ACC112 (cell line): Measurements from ENCODE around the gene TCEA3.
A peak's percentile ranks its signal among the peaks of the same experiment; 100 is the strongest.

ENCODE experiments used
- H2AFZ ChIP-seq: fragments of 200-600 bp; sonication (generic); one replicate; pipeline ENCODE4 v1.6.0; 2017; ENCODE audit warnings: antibody characterized with exemption, low read length; ENCODE audit not compliant: unreplicated experiment
- H3K27ac ChIP-seq: fragments of 200-600 bp; sonication (generic); 2 replicates; pipeline ENCODE4 v1.5.1; 2014; ENCODE audit warnings: low read depth, mild to moderate bottlenecking, antibody characterized with exemption, low read length, moderate library complexity
- H3K27me3 ChIP-seq: fragments of 200-600 bp; sonication (generic); 2 replicates; pipeline ENCODE4 v1.6.1; 2014; ENCODE audit warnings: mild to moderate bottlenecking, antibody characterized with exemption, low read length, moderate library complexity, mixed read lengths; ENCODE audit not compliant: insufficient read depth
- H3K36me3 ChIP-seq: fragments of 200-600 bp; sonication (generic); 2 replicates; pipeline ENCODE4 v1.6.1; 2016; ENCODE audit warnings: mild to moderate bottlenecking, antibody characterized with exemption, low read length, moderate library complexity, mixed read lengths; ENCODE audit not compliant: insufficient read depth
- H3K4me1 ChIP-seq: fragments of 200-600 bp; sonication (generic); one replicate; pipeline ENCODE4 v1.6.1; 2016; ENCODE audit warnings: low read length, mixed read lengths; ENCODE audit not compliant: insufficient read depth, unreplicated experiment, control insufficient read depth
- H3K4me3 ChIP-seq: fragments of 200-600 bp; sonication (generic); 2 replicates; pipeline ENCODE4 v1.5.1; 2014; ENCODE audit warnings: mild to moderate bottlenecking, low read depth, low read length
- H3K79me2 ChIP-seq: fragments of 200-600 bp; sonication (generic); one replicate; pipeline ENCODE4 v1.6.0; 2016; ENCODE audit warnings: low read length; ENCODE audit not compliant: control insufficient read depth, unreplicated experiment, insufficient read depth

Gene TCEA3

GRCh38 chr1:23424293-23425192 is at the start of gene TCEA3:
Gene TCEA3, minus strand, starts transcription at chr1:23424748. Its CDS starts 115 bp downstream, at chr1:23424633.
- Histone ChIP-seq H3K4me3 (peak within 1 kb of the TSS; percentile 83), H2AFZ (peak within 1 kb of the TSS; percentile 31), H3K79me2 (no peaks in the 10 kb centered on the region), H3K27me3 (no peaks in the 10 kb centered on the region), H3K36me3 (no peaks in the 10 kb centered on the region), H3K27ac (no peak within 1 kb of the TSS), H3K4me1 (peaks cover 13% of the 10 kb centered on the region)

- Histone ChIP-seq H3K27ac (peak overlapping the region; percentile 47), H3K79me2 (peaks cover 19% of the 10 kb centered on the region), H3K27me3 (no peaks in the 10 kb centered on the region), H3K36me3 (no peaks in the 10 kb centered on the region), H3K4me3 (no peak overlapping the region), H2AFZ (no peak overlapping the region), H3K4me1 (peaks cover 58% of the 10 kb centered on the region)
Measured at GRCh38 chr1:23473037-23473800, 48.7 kb upstream of the TCEA3 start.

- Histone ChIP-seq H3K36me3 (no peaks in the 10 kb centered on the region), H3K4me3 (no peak overlapping the region), H3K4me1 (peaks cover 63% of the 10 kb centered on the region), H3K27me3 (no peaks in the 10 kb centered on the region), H2AFZ (no peak overlapping the region), H3K27ac (peak overlapping the region; percentile 47), H3K79me2 (peaks cover 19% of the 10 kb centered on the region)
Measured at GRCh38 chr1:23472351-23473036, 47.9 kb upstream of the TCEA3 start.

- peak overlapping the region; percentile 89 for H3K27ac ChIP-seq
Measured at GRCh38 chr1:23471473-23472075, 47.0 kb upstream of the TCEA3 start.

GRCh38 chr1:23470282-23471070 is 45.9 kb upstream of the TCEA3 start:
- Histone ChIP-seq H3K36me3 (no peaks in the 10 kb centered on the region), H3K27me3 (no peaks in the 10 kb centered on the region), H3K79me2 (peaks cover 15% of the 10 kb centered on the region), H3K27ac (peak overlapping the region; percentile 89), H3K4me1 (peaks cover 53% of the 10 kb centered on the region), H3K4me3 (peak overlapping the region; percentile 27; the same call in 1 of the 2 replicates), H2AFZ (no peak overlapping the region)

More at GRCh38 chr1:23471473-23472075, 47.0 kb upstream of the TCEA3 start:
- Histone ChIP-seq H3K79me2 (peaks cover 18% of the 10 kb centered on the region), H2AFZ (no peak overlapping the region), H3K27me3 (no peaks in the 10 kb centered on the region), H3K36me3 (no peaks in the 10 kb centered on the region), H3K4me3 (no peak overlapping the region), H3K4me1 (peaks cover 62% of the 10 kb centered on the region)

- Histone ChIP-seq H3K27me3 (no peaks in the 10 kb centered on the region), H3K27ac (peak overlapping the region; percentile 89), H3K79me2 (peaks cover 15% of the 10 kb centered on the region), H3K4me1 (peaks cover 45% of the 10 kb centered on the region), H3K36me3 (no peaks in the 10 kb centered on the region), H3K4me3 (peak overlapping the region; percentile 27; the same call in 1 of the 2 replicates), H2AFZ (no peak overlapping the region)
Measured at GRCh38 chr1:23469372-23469982, 44.9 kb upstream of the TCEA3 start.

DNA sequence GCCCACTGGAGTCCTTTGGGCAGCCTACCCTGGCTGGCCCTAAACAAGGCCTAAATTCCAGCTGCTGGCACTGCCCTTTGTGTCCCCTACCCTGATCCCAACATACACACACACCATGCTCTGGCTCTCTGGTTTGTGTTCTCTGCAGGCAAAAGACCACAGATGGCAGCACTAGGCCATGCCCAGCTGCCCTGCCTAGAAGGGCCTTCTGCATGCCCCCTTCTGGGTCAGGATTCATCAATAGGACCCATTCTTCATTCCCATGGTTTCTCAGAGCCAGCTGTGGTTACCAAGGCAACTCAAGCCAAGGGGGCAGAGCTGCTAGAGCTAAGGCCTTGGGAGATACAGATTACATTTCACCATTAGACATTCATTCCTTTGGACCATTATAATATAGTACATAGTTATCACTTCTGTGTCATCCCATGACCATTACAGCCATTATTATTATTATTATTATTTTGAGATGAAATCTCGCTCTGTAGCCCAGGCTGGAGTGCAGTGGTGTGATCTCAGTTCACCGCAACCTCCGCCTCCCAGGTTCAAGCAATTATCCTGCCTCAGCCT is 42.0 kb upstream of the TCEA3 start:
- Histone ChIP-seq H3K27ac (no peak overlapping the region), H3K4me1 (peaks cover 27% of the 10 kb centered on the region), H3K36me3 (no peaks in the 10 kb centered on the region), H2AFZ (no peak overlapping the region), H3K79me2 (peaks cover 2% of the 10 kb centered on the region), H3K4me3 (no peak overlapping the region), H3K27me3 (no peaks in the 10 kb centered on the region)

- no peak overlapping the region for H2AFZ ChIP-seq
- H3K79me2 ChIP-seq = peaks cover 2% of the 10 kb centered on the region
- H3K4me1 ChIP-seq = peaks cover 5% of the 10 kb centered on the region
Measured at GRCh38 chr1:23463286-23463685, 38.7 kb upstream of the TCEA3 start.

GRCh38 chr1:23462766-23463165 is 38.2 kb upstream of the TCEA3 start:
- H3K27ac ChIP-seq = no peak overlapping the region
- no peaks in the 10 kb centered on the region for H3K27me3 ChIP-seq
- H3K4me1 ChIP-seq = peaks cover under 1% of the 10 kb centered on the region
- H3K4me3 ChIP-seq = no peak overlapping the region
- H3K36me3 ChIP-seq = 0 out of 2 replicates have a peak, but pooled peaks cover under 1% of the 10 kb centered on the region
- peaks cover 2% of the 10 kb centered on the region for H3K79me2 ChIP-seq
- no peak overlapping the region for H2AFZ ChIP-seq

More at GRCh38 chr1:23463286-23463685, 38.7 kb upstream of the TCEA3 start:
- Histone ChIP-seq H3K36me3 (no peaks in the 10 kb centered on the region), H3K27me3 (no peaks in the 10 kb centered on the region), H3K4me3 (no peak overlapping the region), H3K27ac (no peak overlapping the region)
